GM19467 (cell line): Measurements from ENCODE around the gene MEGF6.
A peak's percentile ranks its signal among the peaks of the same experiment; 100 is the strongest.

Experiments
- ATAC-seq: cut with Tn5 transposase; IDR thresholded peaks from one replicate; pipeline ENCODE4 v1.9.1; 2021; ENCODE audit warnings: mild to moderate bottlenecking, moderate library complexity; ENCODE audit not compliant: unreplicated experiment

The MEGF6 gene

GRCh38 chr1:3611170-3612019 is at the start of gene MEGF6:
Gene MEGF6, minus strand, starts transcription at chr1:3611508. Its CDS starts 240 bp downstream, at chr1:3611268.
- ATAC-seq, result no peak

- ATAC-seq, result no peak
These were observed 49.4 kb upstream of the MEGF6 start for GRCh38 chr1:3660704-3661103.

GRCh38 chr1:3659093-3659492 is 47.8 kb upstream of the MEGF6 start:
- ATAC-seq, result no peak

- no peak for ATAC-seq
These were observed 46.9 kb upstream of the MEGF6 start for GRCh38 chr1:3658231-3658615.

GRCh38 chr1:3657578-3658230 is 46.4 kb upstream of the MEGF6 start:
- no peak for ATAC-seq

- peak; percentile 22 for ATAC-seq
These were observed 45.8 kb upstream of the MEGF6 start for GRCh38 chr1:3657096-3657475.

GRCh38 chr1:3656450-3657095 is 45.3 kb upstream of the MEGF6 start:
- peak; percentile 54 for ATAC-seq

GRCh38 chr1:3654549-3655281 is 43.4 kb upstream of the MEGF6 start:
- ATAC-seq, result no peak

- ATAC-seq, result no peak
These were observed 41.9 kb upstream of the MEGF6 start for GRCh38 chr1:3653286-3653618.

- ATAC-seq, result no peak
These were observed 41.4 kb upstream of the MEGF6 start for GRCh38 chr1:3652548-3653285.

- no peak for ATAC-seq
These were observed 40.7 kb upstream of the MEGF6 start, which contains the start of gene TP73 for GRCh38 chr1:3651930-3652547. Gene TP73, plus strand, starts transcription at chr1:3652516. Its CDS starts 29,850 bp downstream, at chr1:3682366.

GRCh38 chr1:3651026-3651929 is 40.0 kb upstream of the MEGF6 start:
- ATAC-seq, result no peak

GRCh38 chr1:3650248-3651025 is 39.1 kb upstream of the MEGF6 start:
- no peak for ATAC-seq

- ATAC-seq, result peak; percentile 82
These were observed 38.3 kb upstream of the MEGF6 start, which contains the start of gene WRAP73 for GRCh38 chr1:3649342-3650247. Gene WRAP73, minus strand, starts transcription at chr1:3650103. Its CDS starts 104 bp downstream, at chr1:3649999.

- ATAC-seq, result no peak
These were observed 35.3 kb upstream of the MEGF6 start for GRCh38 chr1:3646596-3646995.

GRCh38 chr1:3645666-3646355 is 34.5 kb upstream of the MEGF6 start:
- no peak for ATAC-seq

GRCh38 chr1:3645247-3645646 is 33.9 kb upstream of the MEGF6 start:
- no peak for ATAC-seq
